Caco-2 (cell line): Measurements from ENCODE around the gene SCYL1. TPM values are rescaled to one million over a fixed set of nuclear protein-coding genes. Genes with fewer than 3 reads are reported as not detected.

Experiments
- BruUV-seq: library from RNA; stranded (reverse); fragments of 400-500 nt; replicated peaks from 2 replicates; lab custom pipeline; 2021; lab: Mats Ljungman, UMichigan
- CTCF ChIA-PET: fragments of 300-600 bp; sonication (Branson Sonifier 250); formaldehyde crosslinking; loops from one replicate; lab custom pipeline; 2022; ENCODE audit warnings: antibody characterized with exemption; lab: Charles Lee
- POLR2A ChIA-PET: fragments of 300-600 bp; sonication (Branson Sonifier 250); formaldehyde crosslinking; loops from one replicate; lab custom pipeline; 2022; ENCODE audit warnings: antibody characterized with exemption; lab: Charles Lee
- DNase-seq, 2 experiments: peaks; one replicate each; pipeline versions ENCODE4 v3.0.0 to v3.0.0-alpha.2; 2020 to 2022
- H3K27me3 ChIP-seq: replicated peaks from 2 replicates; pipeline ENCODE4 v1.6.0; 2011; ENCODE audit warnings: low read length; ENCODE audit not compliant: control insufficient read depth, insufficient read depth
- H3K36me3 ChIP-seq: 2 replicates; pipeline ENCODE4 v1.5.1; 2011; ENCODE audit warnings: low read length; ENCODE audit not compliant: control insufficient read depth, insufficient read depth
- H3K4me1 ChIP-seq: fragments of 250-450 bp; sonication (Bioruptor Pico); 2 replicates; pipeline ENCODE4 v1.5.1; 2020; ENCODE audit warnings: mild to moderate bottlenecking
- H3K4me3 ChIP-seq: 2 replicates; pipeline ENCODE4 v1.5.1; 2011; ENCODE audit warnings: low read depth, mild to moderate bottlenecking, control low read depth, low read length
- H3K9me3 ChIP-seq: fragments of 250-450 bp; sonication (Bioruptor Pico); 2 replicates; pipeline ENCODE4 v1.5.1; 2020; ENCODE audit warnings: mild to moderate bottlenecking, moderate library complexity
- H3K27ac Mint-ChIP-seq: one replicate; pipeline ENCODE4 v1.8.0; 2022; ENCODE audit warnings: mixed read lengths; ENCODE audit not compliant: unreplicated experiment
- H3K27me3 Mint-ChIP-seq: one replicate; pipeline ENCODE4 v1.8.0; 2022; ENCODE audit warnings: mixed read lengths; ENCODE audit not compliant: insufficient read depth, unreplicated experiment
- H3K36me3 Mint-ChIP-seq: one replicate; pipeline ENCODE4 v1.8.0; 2022; ENCODE audit warnings: mild to moderate bottlenecking, mixed read lengths; ENCODE audit not compliant: insufficient read depth, unreplicated experiment
- H3K4me1 Mint-ChIP-seq: one replicate; pipeline ENCODE4 v1.8.0; 2022; ENCODE audit warnings: low read depth, mixed read lengths; ENCODE audit not compliant: unreplicated experiment
- H3K4me3 Mint-ChIP-seq: one replicate; pipeline ENCODE4 v1.8.0; 2022; ENCODE audit warnings: mild to moderate bottlenecking, moderate library complexity, mixed read lengths; ENCODE audit not compliant: unreplicated experiment
- H3K9me3 Mint-ChIP-seq: one replicate; pipeline ENCODE4 v1.8.0; 2022; ENCODE audit warnings: mixed read lengths; ENCODE audit not compliant: unreplicated experiment
- intact Hi-C: fragments of 100-400 bp; cut with micrococcal nuclease; formaldehyde crosslinking; loops from one replicate; pipeline ENCODE4 v1.10.0; 2022; ENCODE audit not compliant: unreplicated experiment
- total RNA-seq: library from RNA; stranded (reverse); gene quantifications from 2 replicates; pipeline ENCODE4 v1.2.3, GENCODE V29; 2022
- TF ChIP-seq, protein P1 (sequence below), 2 experiments: fragments of 200-600 bp in 1 of 2; IDR thresholded peaks; 1 replicate in 1 of 2; 2 replicates in 1 of 2; pipeline versions ENCODE4 v1.5.1 to v1.8.0; 2011 to 2022; ENCODE audit warnings: antibody characterized with exemption in 1 of 2, control low read depth in 1 of 2, inconsistent platforms in 1 of 2, low read depth in 1 of 2, low read length in 1 of 2, mild to moderate bottlenecking in 1 of 2, moderate library complexity in 1 of 2; ENCODE audit not compliant: insufficient read depth in 1 of 2, severe bottlenecking in 1 of 2, unreplicated experiment in 1 of 2

SCYL1 gene
- total RNA-seq, 1 experiment from 2014 or later: 123 TPM

DNA sequence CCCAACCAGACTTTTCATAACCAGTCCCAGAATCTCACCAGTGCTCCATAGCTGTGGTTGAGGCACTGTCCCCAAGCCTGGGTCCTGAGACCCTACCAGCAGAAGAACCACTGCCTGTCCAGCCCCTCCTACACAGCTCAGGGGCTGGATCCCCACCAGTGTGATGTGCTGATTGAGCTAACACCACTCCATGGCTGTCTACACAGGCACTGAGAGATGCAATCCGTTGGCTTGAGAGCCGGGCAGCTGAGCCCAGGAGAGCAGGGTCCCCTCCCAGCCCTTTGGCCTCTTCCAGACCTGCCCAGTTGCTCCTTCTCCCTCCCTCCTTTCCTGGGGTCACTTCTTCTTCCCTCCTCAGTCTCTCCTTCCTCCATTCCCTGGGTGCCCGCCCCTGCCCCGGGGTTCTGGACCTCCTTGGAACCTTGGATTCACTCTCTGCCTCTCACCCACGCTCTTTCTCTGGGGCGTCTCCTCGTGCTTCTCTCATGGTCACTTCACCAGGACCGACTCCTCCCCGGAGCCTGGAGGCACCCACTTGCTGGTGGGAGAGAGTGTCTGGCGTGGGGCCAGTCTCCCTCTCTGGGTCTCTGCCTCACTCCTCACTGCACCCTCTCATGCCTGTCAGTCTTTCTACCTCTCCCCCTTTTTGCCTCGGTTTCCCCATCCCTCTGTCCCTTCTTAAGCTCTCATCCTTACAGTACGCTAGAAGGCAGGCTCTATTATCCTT lies 706 bp upstream of the SCYL1 start:
- BruUV-seq: TSS peak; percentile 15
- Mint-ChIP-seq H3K9me3 (no peaks in the 10 kb centered on the region), H3K27ac (peak overlapping the region; percentile 95), H3K36me3 (peaks cover 34% of the 10 kb centered on the region), H3K4me1 (peaks cover 31% of the 10 kb centered on the region), H3K4me3 (peak overlapping the region; percentile 88), H3K27me3 (no peaks in the 10 kb centered on the region)
- TF ChIP-seq, protein P1, sequence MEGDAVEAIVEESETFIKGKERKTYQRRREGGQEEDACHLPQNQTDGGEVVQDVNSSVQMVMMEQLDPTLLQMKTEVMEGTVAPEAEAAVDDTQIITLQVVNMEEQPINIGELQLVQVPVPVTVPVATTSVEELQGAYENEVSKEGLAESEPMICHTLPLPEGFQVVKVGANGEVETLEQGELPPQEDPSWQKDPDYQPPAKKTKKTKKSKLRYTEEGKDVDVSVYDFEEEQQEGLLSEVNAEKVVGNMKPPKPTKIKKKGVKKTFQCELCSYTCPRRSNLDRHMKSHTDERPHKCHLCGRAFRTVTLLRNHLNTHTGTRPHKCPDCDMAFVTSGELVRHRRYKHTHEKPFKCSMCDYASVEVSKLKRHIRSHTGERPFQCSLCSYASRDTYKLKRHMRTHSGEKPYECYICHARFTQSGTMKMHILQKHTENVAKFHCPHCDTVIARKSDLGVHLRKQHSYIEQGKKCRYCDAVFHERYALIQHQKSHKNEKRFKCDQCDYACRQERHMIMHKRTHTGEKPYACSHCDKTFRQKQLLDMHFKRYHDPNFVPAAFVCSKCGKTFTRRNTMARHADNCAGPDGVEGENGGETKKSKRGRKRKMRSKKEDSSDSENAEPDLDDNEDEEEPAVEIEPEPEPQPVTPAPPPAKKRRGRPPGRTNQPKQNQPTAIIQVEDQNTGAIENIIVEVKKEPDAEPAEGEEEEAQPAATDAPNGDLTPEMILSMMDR (IDR thresholded peaks at IDR 0.05; ENCODE audit: insufficient read depth in 1 of 2, low read depth in 1 of 2, low read length in 1 of 2, severe bottlenecking in 1 of 2, unreplicated experiment in 1 of 2): no peak
- Histone ChIP-seq H3K36me3 (peaks cover 3% of the 10 kb centered on the region), H3K9me3 (no peaks in the 10 kb centered on the region), H3K27me3 (no peaks in the 10 kb centered on the region), H3K4me3 (peak overlapping the region; percentile 28), H3K4me1 (peaks cover 42% of the 10 kb centered on the region)
- DNase-seq: no peak
- intact Hi-C loops: no loop called here
- POLR2A ChIA-PET: interaction anchor here (0.5 to 1.6 kb wide), 7 partner anchors 17 to 52 kb away, joined by 3 to 7 read pairs (median 4); partner anchors contain the start of gene MALAT1
- CTCF ChIA-PET: interaction anchor here (0.5 to 1.1 kb wide), 5 partner anchors 13 to 249 kb away, joined by 3 to 4 read pairs (median 3); partner anchors contain the start of gene ZNRD2

DNA sequence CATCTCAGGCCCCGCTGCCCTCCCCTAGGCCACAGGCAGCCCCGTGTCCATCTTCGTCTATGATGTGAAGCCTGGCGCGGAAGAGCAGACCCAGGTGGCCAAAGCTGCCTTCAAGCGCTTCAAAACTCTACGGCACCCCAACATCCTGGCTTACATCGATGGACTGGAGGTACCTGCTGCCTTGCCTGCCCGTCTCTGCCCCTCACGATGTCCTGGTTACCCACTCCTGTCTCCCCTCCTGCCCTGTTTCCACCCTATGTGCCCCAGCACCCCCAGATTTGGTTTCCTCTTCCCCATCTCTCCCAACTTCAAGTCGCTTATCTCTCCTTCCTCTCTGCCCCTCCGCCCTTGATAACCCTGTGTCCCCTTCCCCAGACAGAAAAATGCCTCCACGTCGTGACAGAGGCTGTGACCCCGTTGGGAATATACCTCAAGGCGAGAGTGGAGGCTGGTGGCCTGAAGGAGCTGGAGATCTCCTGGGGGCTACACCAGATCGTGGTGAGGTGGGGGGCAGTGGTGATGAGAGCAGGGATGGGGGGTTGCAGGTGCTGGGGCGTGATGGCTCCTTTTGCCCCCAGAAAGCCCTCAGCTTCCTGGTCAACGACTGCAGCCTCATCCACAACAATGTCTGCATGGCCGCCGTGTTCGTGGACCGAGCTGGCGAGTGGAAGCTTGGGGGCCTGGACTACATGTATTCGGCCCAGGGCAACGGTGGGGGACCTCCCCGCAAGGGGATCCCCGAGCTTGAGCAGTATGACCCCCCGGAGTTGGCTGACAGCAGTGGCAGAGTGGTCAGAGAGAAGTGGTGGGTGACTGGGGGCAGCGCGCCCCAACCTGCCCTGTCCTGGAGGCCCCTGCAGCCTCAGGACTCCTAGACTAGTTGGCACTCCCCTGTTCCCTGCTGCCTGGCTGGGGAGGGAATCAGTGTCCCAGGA lies 930 bp downstream of the SCYL1 start:
- POLR2A ChIA-PET: interaction anchor here (0.6 to 1.5 kb wide), 12 partner anchors 16 to 301 kb away, joined by 3 to 9 read pairs (median 6); partner anchors contain the start of genes FRMD8, LTBP3 and MALAT1
- H3K4me3 Mint-ChIP-seq: peak overlapping the region; percentile 85
- DNase-seq: no peak
- peaks cover 44% of the 10 kb centered on the region for H3K36me3 Mint-ChIP-seq
- no peaks in the 10 kb centered on the region for H3K27me3 ChIP-seq
- TF ChIP-seq, protein P1 (IDR thresholded peaks at IDR 0.05; ENCODE audit: insufficient read depth in 1 of 2, low read depth in 1 of 2, low read length in 1 of 2, severe bottlenecking in 1 of 2, unreplicated experiment in 1 of 2): no peak
- H3K27ac Mint-ChIP-seq: peak overlapping the region; percentile 95
- H3K27me3 Mint-ChIP-seq: no peaks in the 10 kb centered on the region
- H3K9me3 ChIP-seq: no peaks in the 10 kb centered on the region
- H3K36me3 ChIP-seq: peaks cover 7% of the 10 kb centered on the region
- BruUV-seq: TSS peak; percentile 14
- no peaks in the 10 kb centered on the region for H3K9me3 Mint-ChIP-seq
- intact Hi-C loops: no loop called here
- H3K4me1 Mint-ChIP-seq: peaks cover 31% of the 10 kb centered on the region
- CTCF ChIA-PET: interaction anchor here (0.6 to 1.1 kb wide), 13 partner anchors 15 to 1471 kb away, joined by 3 to 6 read pairs (median 3); partner anchors contain the start of genes FAM89B and ZNRD2
- peaks cover 38% of the 10 kb centered on the region for H3K4me1 ChIP-seq
- H3K4me3 ChIP-seq: peak overlapping the region; percentile 84

DNA sequence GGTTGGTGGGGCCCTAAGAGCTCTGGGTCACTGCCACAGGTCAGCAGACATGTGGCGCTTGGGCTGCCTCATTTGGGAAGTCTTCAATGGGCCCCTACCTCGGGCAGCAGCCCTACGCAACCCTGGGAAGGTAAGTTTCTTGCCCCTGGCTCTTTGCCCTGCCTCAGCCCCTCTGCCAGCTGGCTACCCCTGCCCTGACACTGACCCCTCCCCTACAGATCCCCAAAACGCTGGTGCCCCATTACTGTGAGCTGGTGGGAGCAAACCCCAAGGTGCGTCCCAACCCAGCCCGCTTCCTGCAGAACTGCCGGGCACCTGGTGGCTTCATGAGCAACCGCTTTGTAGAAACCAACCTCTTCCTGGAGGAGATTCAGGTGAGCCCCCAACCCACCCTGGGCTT lies 1.9 kb downstream of the SCYL1 start:
- Mint-ChIP-seq H3K4me1 (peaks cover 31% of the 10 kb centered on the region), H3K9me3 (no peaks in the 10 kb centered on the region), H3K27me3 (no peaks in the 10 kb centered on the region), H3K4me3 (peak overlapping the region; percentile 85), H3K27ac (peak overlapping the region; percentile 73), H3K36me3 (peaks cover 53% of the 10 kb centered on the region)
- TF ChIP-seq, protein P1 (IDR thresholded peaks at IDR 0.05; ENCODE audit: insufficient read depth in 1 of 2, low read depth in 1 of 2, low read length in 1 of 2, severe bottlenecking in 1 of 2, unreplicated experiment in 1 of 2): no peak
- no peaks in the 10 kb centered on the region for H3K9me3 ChIP-seq
- ChIA-PET CTCF (no interaction called here), POLR2A (no interaction called here)
- peaks cover 11% of the 10 kb centered on the region for H3K36me3 ChIP-seq
- intact Hi-C loops: no loop called here
- no peak overlapping the region for H3K4me3 ChIP-seq
- no peak for DNase-seq
- H3K4me1 ChIP-seq: peaks cover 33% of the 10 kb centered on the region
- BruUV-seq: no TSS peak
- H3K27me3 ChIP-seq: no peaks in the 10 kb centered on the region
